Activated CD8-positive, alpha-beta memory T cell treated with anti-CD3 and anti-CD28 coated beads for 36 hours (primary cell): ENCODE data around the gene NXPE1. TPM values are rescaled to one million over a fixed set of nuclear protein-coding genes. Genes with fewer than 3 reads are reported as not detected.
"Not testable (repeated sequence)": the region's sequence is repeated elsewhere in the genome, so short reads cannot be mapped to it uniquely, and the experiment has no call there.

Experiments
- CTCF ChIA-PET: fragments of 350-600 bp; sonication (Branson Sonifier 250); formaldehyde crosslinking; loops from one replicate; lab custom pipeline; 2021; ENCODE audit warnings: antibody characterized with exemption; lab: Charles Lee
- POLR2A ChIA-PET: fragments of 350-600 bp; sonication (Branson Sonifier 250); formaldehyde crosslinking; loops from one replicate; lab custom pipeline; 2021; ENCODE audit warnings: antibody characterized with exemption; lab: Charles Lee
- total RNA-seq, 2 experiments: library from RNA; stranded (reverse); gene quantifications; one replicate each; pipeline ENCODE4 v1.2.3, GENCODE V29; 2021

NXPE1 gene
- not detected for total RNA-seq

DNA sequence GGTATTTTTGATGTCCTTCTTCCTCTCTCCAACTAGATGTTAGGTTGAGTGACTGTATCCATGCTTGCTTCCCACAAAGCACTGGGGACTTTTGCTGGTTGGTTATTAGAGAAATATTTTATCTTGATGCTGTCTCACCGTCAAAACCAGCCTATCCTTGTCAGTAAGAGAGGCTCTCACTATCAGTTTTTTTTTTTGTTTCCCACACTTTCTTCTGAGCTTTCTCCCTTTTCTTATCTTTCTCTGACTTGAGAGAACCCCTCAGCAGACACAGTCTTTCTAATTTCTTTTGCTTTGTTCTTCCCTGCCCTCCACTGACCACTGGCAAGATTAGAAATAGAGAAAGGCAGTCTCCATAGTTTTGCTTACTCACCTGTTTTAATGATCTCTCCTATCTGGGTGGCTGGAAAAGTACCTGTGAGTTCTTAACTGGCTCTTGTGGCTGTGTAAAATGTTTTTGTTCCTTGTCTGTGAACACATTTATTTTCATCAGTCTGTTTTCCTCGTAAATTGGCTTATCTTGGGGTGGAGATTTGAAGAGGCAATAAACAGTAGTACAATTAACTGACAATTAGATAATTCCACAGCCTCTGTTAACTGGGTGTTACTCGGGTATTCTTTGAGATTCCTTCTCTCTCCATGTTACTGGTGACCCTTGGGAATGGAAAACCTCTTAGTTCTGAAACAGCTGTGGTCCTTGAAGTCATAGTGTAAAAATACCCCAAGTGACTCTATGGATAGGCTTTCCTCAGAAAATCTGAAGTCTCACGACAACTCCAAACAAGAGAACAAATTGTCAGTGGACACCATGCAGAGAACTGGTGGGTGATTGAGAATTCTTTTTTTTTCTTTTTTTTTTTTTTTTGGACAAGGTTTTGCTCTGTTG, at the start of gene NXPE1:
Gene NXPE1, minus strand, starts transcription at position 457 of the 886 bp plus-strand sequence. CDS start 8,680 bp downstream, outside the sequence.
- ChIA-PET CTCF (interaction anchor here (0.7 kb wide), 1 partner anchor 21 kb away, joined by 3 read pairs; no protein-coding TSS in a partner anchor), POLR2A (no interaction called here)

DNA sequence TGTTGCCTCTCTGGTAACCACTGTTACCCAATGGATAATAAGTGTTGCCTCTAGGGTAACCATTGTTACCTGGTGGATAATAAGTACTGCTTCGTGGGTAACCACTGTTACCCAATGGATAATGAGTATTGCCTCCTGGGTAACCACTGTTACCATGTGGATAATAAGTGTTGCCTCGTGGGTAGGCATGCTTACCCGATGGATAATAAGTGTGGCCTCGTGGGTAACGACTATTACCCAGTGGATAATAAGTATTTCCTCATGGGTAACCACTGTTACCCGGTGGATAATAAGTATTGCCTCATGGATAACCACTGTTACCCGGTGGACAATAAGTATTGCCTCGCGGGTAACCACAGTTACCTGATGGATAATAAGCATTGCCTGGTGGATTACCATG, 49.7 kb upstream of the NXPE1 start:
- ChIA-PET POLR2A (no interaction called here), CTCF (no interaction called here)

DNA sequence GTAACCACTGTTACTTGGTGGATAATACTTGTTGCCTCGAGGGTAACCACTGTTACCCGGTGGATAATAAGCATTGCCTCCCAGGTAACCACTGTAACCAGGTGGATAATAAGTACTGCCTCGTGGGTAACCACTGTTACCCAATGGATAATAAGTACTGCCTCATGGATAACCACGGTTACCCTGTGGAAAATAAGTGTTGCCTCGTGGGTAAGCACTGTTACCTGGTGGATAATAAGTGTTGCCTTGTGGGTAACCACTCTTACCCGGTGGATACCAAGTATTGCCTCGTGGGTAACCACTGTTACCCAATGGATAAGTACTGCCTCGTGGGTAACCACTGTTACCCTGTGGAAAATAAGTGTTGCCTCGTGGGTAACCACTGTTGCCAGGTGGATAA, 48.9 kb upstream of the NXPE1 start:
- POLR2A ChIA-PET, CTCF ChIA-PET: not testable (repeated sequence)

DNA sequence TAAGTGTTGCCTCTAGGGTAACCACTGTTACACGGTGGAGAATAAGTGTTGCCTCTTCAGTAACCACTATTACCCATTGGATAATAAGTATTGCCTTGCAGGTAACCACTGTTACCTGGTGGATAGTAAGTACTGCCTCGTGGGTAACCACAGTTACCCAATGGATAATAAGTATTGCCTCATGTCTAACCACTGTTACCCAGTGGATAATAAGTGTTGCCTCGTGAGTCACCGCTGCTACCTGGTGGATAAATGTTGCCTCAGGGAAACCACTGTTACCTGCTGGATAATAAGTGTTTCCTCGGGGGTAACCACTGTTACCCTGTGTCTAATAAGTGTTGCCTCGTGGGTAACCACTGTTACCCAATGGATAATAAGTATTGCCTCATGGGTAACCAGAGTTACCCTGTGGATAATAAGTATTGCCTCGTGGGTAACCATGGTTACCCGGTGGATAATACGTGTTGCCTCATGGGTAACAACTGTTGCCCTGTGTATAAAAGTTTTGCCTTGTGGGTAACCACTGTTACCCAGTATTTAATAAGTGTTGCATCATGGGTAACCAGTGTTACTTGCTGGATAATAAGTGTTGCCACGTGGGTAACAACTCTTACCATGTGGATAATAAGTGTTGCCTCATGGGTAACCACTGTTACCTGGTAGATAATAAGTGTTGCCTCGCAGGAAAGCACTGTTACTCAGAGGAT, 48.2 kb upstream of the NXPE1 start:
- ChIA-PET POLR2A (no interaction called here), CTCF (no interaction called here)

DNA sequence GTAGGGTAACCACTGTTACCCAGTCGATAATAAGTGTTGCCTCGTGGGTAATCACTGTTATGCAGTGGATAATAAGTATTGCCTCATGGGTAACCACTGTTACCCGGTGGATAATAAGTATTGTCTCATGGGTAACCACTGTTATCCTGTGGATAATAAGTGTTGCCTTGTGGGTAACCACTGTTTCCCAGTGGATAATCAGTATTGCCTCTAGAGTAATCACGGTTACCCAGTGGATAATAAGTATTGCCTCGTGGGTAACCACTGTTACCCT, 47.1 kb upstream of the NXPE1 start:
- POLR2A ChIA-PET, CTCF ChIA-PET: not testable (repeated sequence)

DNA sequence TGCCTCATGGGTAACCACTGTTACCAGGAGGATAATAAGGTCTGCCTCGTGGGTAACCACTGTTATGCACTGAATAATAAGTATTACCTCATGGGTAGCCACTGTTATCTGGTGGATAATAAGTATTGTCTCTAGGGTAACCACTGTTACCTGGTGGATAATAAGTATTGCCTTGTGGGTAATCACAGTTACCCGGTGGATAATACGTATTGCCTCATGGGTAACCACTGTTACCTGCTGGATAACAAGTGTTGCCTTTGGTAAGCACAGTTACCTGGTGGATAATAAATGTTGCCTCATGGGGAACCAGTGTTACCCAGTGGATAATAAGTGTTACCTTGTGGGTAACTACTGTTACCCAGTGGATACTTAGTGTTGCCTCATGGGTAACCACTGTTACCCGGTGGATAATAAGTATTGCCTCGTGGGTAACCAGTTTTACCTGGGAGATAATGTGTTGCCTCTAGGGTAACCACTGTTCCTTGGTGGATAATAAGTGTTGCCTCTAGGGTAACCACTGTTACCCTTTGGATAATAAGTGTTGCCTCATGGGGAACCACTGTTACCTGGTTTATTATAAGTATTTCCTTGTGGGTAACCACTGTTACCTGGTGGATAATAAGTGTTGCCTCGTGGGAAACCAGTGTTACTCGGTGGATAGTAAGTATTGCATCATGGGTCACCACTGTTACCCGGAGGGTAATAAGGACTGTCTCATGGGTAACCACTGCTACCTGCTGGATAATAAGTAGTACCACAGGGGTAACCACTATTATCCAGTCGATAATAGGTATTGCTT, 46.5 kb upstream of the NXPE1 start:
- CTCF ChIA-PET, result no interaction called here
- POLR2A ChIA-PET, result no interaction called here

DNA sequence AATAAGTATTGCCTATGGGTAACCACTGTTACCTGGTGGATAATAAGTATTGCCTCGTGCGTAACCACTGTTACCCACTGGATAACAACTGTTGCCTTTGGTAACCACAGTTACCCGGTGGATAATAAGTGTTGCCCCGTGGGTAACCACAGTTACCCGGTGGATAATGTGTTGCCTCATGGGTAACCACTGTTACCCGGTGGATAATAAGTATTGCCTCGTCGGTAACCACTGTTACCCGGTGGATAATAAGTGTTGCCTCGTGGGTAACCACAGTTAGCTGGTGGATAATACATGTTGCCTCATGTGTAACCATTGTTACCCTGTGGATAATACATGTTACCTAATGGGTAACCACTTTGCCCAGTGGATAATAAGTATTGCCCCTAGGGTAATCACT, 45.7 kb upstream of the NXPE1 start:
- CTCF ChIA-PET, result no interaction called here
- POLR2A ChIA-PET, result no interaction called here

DNA sequence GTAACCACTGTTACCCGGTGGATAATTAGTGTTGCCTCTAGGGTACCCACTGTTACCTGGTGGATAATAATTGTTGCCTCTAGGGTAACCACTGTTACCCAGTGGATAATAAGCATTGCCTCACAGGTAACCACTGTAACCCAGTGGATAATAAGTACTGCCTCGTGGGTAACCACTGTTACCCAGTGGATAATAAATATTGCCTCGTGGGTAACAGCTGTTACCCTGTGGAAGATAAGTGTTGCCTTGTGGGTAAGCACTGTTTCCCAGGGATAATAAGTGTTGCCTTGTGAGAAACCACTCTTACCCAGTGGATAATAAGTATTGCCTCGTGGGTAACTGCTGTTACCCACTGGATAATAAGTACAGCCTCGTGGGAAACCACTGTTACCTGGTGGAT, 45.2 kb upstream of the NXPE1 start:
- ChIA-PET POLR2A (no interaction called here), CTCF (no interaction called here)

DNA sequence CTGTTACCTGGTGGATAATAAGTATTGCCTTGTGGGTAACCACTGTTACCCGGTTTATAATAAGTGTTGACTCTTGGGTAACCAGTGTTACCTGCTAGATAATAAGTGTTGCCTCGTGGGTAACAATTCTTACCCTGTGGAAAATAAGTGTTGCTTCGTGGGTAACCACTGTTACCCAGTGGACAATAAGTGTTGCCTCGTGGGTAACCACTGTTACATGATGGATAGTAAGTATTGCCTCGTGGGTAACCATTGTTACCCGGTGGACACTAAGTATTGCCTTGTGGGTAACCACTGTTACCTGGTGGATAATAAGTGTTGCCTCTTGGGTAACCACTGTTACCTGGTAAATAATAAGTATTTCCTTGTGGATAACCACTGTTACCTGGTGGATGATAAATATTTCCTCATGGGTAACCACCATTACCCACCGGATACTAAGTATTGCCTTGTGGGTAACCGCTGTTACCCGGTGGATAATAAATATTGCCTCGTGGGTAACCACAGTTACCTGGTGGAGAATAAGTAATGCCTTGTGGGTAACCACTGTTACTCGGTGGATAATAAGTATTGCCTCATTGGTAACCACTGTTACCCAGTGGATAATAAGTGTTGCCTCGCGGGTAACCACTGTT, 44.6 kb upstream of the NXPE1 start:
- ChIA-PET POLR2A (no interaction called here), CTCF (no interaction called here)

DNA sequence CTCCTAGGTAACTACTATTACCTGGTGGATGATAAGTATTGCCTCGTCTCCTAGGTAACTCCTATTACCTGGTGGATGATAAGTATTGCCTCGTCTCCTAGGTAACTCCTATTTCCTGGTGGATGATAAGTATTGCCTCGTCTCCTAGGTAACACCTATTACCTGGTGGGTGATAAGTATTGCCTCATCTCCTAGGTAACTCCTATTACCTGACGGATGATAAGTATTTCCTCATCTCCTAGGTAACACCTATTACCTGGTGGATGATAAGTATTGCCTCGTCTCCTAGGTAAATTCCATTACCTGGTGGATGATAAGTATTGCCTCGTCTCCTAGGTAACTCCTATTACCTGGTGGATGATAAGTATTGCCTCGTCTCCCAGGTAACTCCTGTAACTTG, 43.5 kb upstream of the NXPE1 start:
- POLR2A ChIA-PET, CTCF ChIA-PET: not testable (repeated sequence)

DNA sequence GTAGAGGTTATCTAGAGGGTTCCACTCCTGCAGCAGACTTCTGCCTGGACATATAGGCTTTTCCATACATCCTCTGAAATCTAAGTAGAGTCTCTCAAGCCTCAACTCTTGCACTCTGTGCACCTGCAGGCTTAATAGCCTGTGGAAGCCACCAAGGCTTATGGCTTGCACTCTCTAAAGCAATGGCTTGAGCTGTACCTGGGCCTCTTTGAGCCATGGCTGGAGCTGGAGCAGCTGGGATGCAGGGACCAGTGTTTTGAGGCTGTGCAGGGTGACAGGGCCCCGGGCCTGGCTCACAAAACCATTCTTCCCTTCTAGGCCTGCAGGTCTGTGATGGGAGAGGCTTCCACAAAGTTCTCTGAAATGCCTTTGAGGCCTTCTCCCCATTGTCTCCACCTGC, 38.8 kb upstream of the NXPE1 start:
- ChIA-PET CTCF (no interaction called here), POLR2A (no interaction called here)

DNA sequence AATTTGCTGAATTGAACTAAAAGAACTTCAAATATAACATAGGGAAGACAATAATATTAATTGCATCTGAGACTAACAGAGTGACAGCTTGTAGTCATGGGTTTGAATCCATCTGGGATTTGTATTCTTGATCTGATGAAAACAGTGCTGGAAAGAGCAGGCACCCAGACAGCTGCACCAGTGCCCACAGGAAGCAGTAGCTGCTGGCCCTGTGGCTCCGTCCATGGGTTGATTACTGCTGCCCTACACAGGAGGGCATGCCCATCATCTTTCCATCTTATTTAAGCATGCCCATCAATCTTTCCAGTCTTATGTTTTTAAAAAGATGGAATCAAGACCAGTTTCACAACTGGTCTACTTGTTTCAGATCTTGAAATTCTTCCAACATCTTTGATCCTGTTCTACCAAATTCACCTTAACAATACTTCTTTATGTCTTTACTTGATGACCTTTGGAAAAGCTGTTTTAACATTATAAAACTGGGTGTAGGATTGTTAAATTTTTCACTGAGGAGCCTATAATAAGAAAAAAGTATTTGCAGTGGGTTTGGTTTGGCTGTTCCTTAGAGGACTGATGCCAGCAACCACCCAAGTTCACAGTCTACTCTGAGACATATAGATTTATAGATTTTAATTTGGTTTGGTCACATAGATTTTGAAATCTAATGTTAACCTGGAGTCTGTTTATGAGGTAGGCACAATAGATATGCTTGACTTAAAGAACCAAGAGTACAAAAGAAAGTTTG, 36.7 kb upstream of the NXPE1 start:
- ChIA-PET POLR2A (no interaction called here), CTCF (no interaction called here)

DNA sequence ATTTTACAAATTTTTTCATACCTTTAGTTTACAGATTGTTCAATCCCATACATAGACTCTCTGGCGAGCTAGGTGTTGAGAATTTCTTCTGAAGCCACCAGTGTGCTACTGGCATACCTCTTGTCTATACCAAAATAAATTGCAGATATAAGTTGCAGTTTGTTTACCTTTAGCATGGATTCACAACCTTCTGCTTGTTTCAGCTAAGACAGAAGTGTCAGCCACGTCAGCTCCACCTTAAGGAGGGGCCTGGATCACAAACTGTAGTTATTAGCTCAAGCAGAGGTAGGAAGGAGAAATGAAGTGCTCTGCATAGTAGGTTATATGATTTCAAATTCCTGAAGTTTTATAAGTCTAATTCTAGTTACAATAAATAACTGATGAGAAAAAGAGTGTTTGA, 35.9 kb upstream of the NXPE1 start, which contains the start of gene NXPE4:
Gene NXPE4, minus strand, starts transcription at position 216 of the 400 bp plus-strand sequence. CDS start 1,027 bp downstream, outside the sequence.
- POLR2A ChIA-PET, result no interaction called here

DNA sequence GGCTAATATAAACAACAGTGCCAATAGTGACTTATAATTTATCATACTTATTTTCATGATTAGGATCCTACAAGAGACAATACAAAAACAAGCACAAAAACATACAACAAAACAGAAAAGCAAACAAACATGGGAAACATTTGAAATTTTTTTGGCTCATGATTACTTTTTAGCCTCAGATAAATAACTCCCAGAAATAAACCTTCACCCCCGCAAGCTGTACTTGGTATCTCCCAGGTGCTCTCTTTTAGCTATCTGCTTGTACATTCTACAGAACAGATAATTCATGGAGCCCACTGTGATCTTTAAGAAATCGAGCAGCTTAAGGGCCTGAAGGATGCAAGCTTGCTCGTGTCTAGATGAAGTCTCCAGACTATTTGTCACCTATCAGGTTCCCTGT, 35.0 kb upstream of the NXPE1 start:
- CTCF ChIA-PET, result no interaction called here
- POLR2A ChIA-PET, result no interaction called here

More for the DNA sequence above, 35.9 kb upstream of the NXPE1 start, which contains the start of gene NXPE4:
- CTCF ChIA-PET, result no interaction called here

DNA sequence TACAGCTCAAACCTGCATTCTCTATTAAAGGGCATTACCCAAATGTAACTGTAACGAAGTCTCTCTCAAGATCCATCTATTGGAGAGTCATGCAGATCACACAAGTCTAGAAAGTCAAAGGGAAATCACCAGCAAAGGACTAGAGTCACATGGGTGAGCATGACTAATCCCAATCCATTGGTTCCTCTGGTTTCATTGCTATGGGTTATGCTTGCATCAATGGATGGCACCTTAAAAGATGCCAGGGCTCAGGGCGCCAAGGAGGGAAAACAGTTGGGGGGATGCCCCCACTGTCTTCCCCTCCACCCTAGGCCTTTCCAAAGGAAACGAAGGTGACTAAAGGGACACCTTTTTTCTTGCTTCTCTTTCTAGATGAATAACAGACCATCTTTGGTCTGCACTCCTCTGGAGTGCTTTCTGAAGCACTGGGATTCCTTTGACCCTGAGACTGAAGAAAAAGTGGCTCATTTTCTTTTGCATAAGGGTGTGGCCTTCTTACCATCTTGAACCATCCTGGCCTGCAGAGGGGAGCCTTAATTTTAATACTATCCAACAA, 27.8 kb upstream of the NXPE1 start:
- POLR2A ChIA-PET, result no interaction called here
- CTCF ChIA-PET, result no interaction called here

DNA sequence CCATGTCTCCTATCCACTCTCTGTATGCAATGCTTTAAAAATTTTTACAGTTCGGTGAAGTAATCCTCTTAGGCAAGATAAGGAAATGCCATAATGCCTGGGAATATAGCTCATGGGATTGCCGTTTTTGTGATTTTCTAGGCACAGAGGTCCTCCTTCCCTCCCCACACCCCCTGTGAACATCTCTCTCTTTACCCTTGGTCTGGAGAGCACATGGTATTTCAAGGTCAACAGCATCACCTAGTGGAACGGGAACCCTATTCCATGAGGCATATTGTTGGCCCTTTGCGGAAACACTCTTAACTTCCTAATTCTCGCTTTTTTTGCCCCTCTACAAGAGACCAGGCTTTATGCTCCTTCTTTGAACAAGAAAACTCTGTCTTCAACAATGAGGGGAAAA, 27.1 kb upstream of the NXPE1 start:
- POLR2A ChIA-PET, result no interaction called here
- CTCF ChIA-PET, result no interaction called here

DNA sequence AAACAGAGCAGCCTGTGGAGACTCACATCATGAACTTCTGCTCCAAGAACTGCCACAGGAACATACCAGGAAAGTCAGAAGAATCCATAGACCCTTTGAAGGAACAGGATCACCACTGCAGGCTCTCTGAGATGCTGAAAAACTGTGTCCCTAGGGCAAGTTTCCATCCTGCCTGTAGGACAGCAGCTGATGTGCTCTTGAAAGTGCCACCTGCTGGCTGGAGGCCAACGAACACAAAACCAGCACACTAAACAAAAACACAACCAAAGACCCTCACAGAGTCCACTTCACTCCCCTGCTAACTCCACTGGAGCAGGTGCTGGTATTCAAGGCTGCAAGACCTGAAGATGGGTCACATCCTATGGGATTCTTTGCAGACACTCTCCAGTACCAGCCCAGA, 12.0 kb upstream of the NXPE1 start:
- ChIA-PET POLR2A (no interaction called here), CTCF (no interaction called here)

DNA sequence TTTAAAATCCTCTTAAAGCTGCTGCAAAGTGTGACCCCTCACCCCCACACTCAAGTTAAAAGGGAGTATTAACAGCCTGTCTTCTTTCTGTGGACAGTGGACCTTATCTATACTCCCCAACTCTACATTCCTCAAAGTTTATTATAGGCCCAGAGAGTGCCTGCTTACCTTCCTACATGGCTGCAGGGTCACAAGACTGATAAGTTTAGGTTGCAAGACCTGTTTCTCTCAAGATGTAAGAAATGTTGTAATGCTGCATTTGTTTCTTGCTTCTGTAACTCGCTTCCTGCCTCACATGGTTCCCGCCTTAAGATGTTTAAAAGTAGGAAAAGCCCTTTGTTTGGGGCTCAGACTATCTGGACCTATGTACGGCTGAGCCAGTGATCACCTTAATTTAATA, 10.1 kb upstream of the NXPE1 start:
- ChIA-PET POLR2A (no interaction called here), CTCF (no interaction called here)

DNA sequence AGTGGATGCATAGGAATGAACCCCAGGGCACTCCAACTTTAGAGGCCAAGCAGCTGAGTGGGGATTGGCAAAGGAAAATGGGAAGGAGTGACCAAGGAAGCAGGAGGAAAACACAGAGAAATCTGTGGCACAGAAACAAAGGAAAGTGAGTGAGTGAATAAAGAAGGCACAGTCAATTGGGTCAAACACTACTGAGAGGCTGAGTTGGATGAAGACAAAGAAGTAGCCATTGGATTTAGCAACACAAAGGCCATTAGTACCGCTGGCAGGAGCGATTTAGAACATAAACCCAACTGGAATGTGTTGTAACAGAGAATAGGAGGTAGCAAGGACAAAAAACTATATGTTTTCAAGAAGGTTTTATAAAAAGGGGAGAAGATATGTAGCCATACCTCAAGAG, 6.6 kb upstream of the NXPE1 start:
- ChIA-PET POLR2A (interaction anchor here (0.7 kb wide), 1 partner anchor 127 kb away, joined by 3 read pairs; no protein-coding TSS in a partner anchor), CTCF (no interaction called here)
